Keratinocyte (primary cell): ENCODE data around the gene TPCN1. TPM values are rescaled to one million over a fixed set of nuclear protein-coding genes. Genes with fewer than 3 reads are reported as not detected.
"Not testable (repeated sequence)": the region's sequence is repeated elsewhere in the genome, so short reads cannot be mapped to it uniquely, and the experiment has no call there.

Experiments used
- DNase-seq: peaks from one replicate; pipeline ENCODE4 v3.0.0-alpha.2; 2011; ENCODE audit warnings: low read depth, missing footprints, low spot score
- FAIRE-seq: peaks from 2 replicates; lab custom pipeline; 2011; peaks lifted over from hg19 to GRCh38; lab: Jason Lieb, UNC
- H2AFZ ChIP-seq: 2 replicates; pipeline ENCODE4 v1.6.0; 2012; ENCODE audit warnings: low read length, control low read depth, inconsistent platforms; ENCODE audit not compliant: control insufficient read depth
- H3K27ac ChIP-seq: 2 replicates; pipeline ENCODE4 v1.5.1; 2011; ENCODE audit warnings: low read length; ENCODE audit not compliant: control insufficient read depth, insufficient read depth
- H3K27me3 ChIP-seq: 3 replicates; pipeline ENCODE4 v1.6.0; 2011; ENCODE audit warnings: low read length; ENCODE audit not compliant: control insufficient read depth, insufficient read depth; ENCODE audit errors: extremely low read depth
- H3K36me3 ChIP-seq, 2 experiments: 2 replicates in 1 of 2; 3 replicates in 1 of 2; pipeline ENCODE4 v1.5.1; 2011; ENCODE audit warnings: low read length in 2 of 2, mild to moderate bottlenecking in 1 of 2; ENCODE audit not compliant: control insufficient read depth in 2 of 2, insufficient read depth in 2 of 2; ENCODE audit errors: extremely low read depth in 1 of 2
- H3K4me1 ChIP-seq: 3 replicates; pipeline ENCODE4 v1.5.1; 2011; ENCODE audit warnings: low read length; ENCODE audit not compliant: control insufficient read depth, insufficient read depth; ENCODE audit errors: extremely low read depth
- H3K4me2 ChIP-seq: 3 replicates; pipeline ENCODE4 v1.6.0; 2011; ENCODE audit warnings: low read depth, low read length; ENCODE audit not compliant: control insufficient read depth, insufficient read depth; ENCODE audit errors: extremely low read depth
- H3K4me3 ChIP-seq, 3 experiments: fragments of 200-600 bp in 1 of 3; sonication (generic) in 1 of 3; 2 replicates in 2 of 3; 3 replicates in 1 of 3; pipeline ENCODE4 v1.5.1; 2011 to 2016; ENCODE audit warnings: low read length in 3 of 3, mild to moderate bottlenecking in 3 of 3, control low read depth in 2 of 3, inconsistent platforms in 1 of 3, low read depth in 1 of 3, mixed read lengths in 1 of 3, mixed run types in 1 of 3, moderate library complexity in 1 of 3; ENCODE audit not compliant: control insufficient read depth in 2 of 3, insufficient read depth in 2 of 3; ENCODE audit errors: extremely low read depth in 1 of 3
- H3K79me2 ChIP-seq: 2 replicates; pipeline ENCODE4 v1.6.0; 2012; ENCODE audit warnings: low read length; ENCODE audit not compliant: control insufficient read depth, insufficient read depth
- H3K9ac ChIP-seq: 3 replicates; pipeline ENCODE4 v1.6.0; 2011; ENCODE audit warnings: low read length; ENCODE audit not compliant: control insufficient read depth, insufficient read depth; ENCODE audit errors: extremely low read depth
- H3K9me1 ChIP-seq: 3 replicates; pipeline ENCODE4 v1.6.0; 2011; ENCODE audit warnings: low read length; ENCODE audit not compliant: control insufficient read depth, insufficient read depth; ENCODE audit errors: extremely low read depth
- H3K9me3 ChIP-seq: 2 replicates; pipeline ENCODE4 v1.5.1; 2012; ENCODE audit warnings: low read depth, low read length; ENCODE audit not compliant: control insufficient read depth
- H4K20me1 ChIP-seq: 3 replicates; pipeline ENCODE4 v1.6.0; 2011; ENCODE audit warnings: low read length; ENCODE audit not compliant: control insufficient read depth, insufficient read depth; ENCODE audit errors: extremely low read depth
- CTCF ChIP-seq, 3 experiments: IDR thresholded peaks in 1 of 3; conservative IDR thresholded peaks in 1 of 3; optimal IDR thresholded peaks in 1 of 3; 2 replicates in 2 of 3; 3 replicates in 1 of 3; pipeline versions ENCODE3 to v1.5.1; 2011; ENCODE audit warnings: low read length in 3 of 3, mild to moderate bottlenecking in 3 of 3, moderate library complexity in 2 of 3, control low read depth in 1 of 3, inconsistent platforms in 1 of 3; ENCODE audit not compliant: insufficient read depth in 2 of 3; ENCODE audit errors: extremely low read depth in 1 of 3
- EZH2 ChIP-seq: IDR thresholded peaks from one replicate; pipeline ENCODE4 v1.6.1; 2012; ENCODE audit warnings: inconsistent platforms, mild to moderate bottlenecking, low read length, moderate library complexity
- dilution Hi-C: fragments of 300-500 bp; cut with MboI; formaldehyde crosslinking; loops from one replicate; pipeline ENCODE4 v1.7.0; 2020; ENCODE audit warnings: low sequenced_read_pairs; ENCODE audit not compliant: extremely low pct_ligation_motif_present
- polyA plus RNA-seq, 5 experiments: library from polyadenylated mRNA; depleted of rRNA in 3 of 5; stranded (reverse) in 3 of 5; stranded (forward) in 1 of 5; unstranded in 1 of 5; fragments of >200 nt; gene quantifications; 1 replicate in 1 of 5; 2 replicates in 3 of 5; 3 replicates in 1 of 5; pipeline versions ENCODE4 v1.2.1 to v1.2.3, GENCODE V29; 2011 to 2012; ENCODE audit warnings: missing spikeins in 2 of 5, low read depth in 1 of 5, low replicate concordance in 1 of 5

The TPCN1 gene
- polyA plus RNA-seq, 1 donor (not counting 4 experiments of a cell fraction or from before 2014, with no cell fraction given) = 6.8 TPM

GRCh38 chr12:113203852-113204760 lies 17.2 kb upstream of the TPCN1 start:
- Histone ChIP-seq H3K79me2 (no peaks in the 10 kb centered on the region), H3K4me3 (no peak overlapping the region), H2AFZ (no peak overlapping the region), H3K4me1 (no peaks in the 10 kb centered on the region), H4K20me1 (no peaks in the 10 kb centered on the region), H3K9me1 (no peaks in the 10 kb centered on the region), H3K9ac (no peak overlapping the region), H3K27me3 (no peaks in the 10 kb centered on the region), H3K36me3 (no peaks in the 10 kb centered on the region), H3K4me2 (no peak overlapping the region), H3K9me3 (no peaks in the 10 kb centered on the region), H3K27ac (no peak overlapping the region)
- dilution Hi-C loops = no loop called here
- no peak for DNase-seq
- FAIRE-seq = no peak
- no peak for TF ChIP-seq EZH2
- no peak for TF ChIP-seq CTCF (optimal IDR thresholded peaks at IDR 0.05 in 1 of 3, IDR thresholded peaks at IDR 0.05 in 1 of 3, conservative IDR thresholded peaks at IDR 0.05 in 1 of 3; ENCODE audit: extremely low read depth in 1 of 3, insufficient read depth in 2 of 3, low read length in 3 of 3)

- Histone ChIP-seq H2AFZ (no peak overlapping the region), H3K9me3 (no peaks in the 10 kb centered on the region), H3K79me2 (no peaks in the 10 kb centered on the region), H3K36me3 (no peaks in the 10 kb centered on the region), H3K4me3 (no peak overlapping the region), H3K9me1 (no peaks in the 10 kb centered on the region), H3K9ac (no peak overlapping the region), H3K27me3 (no peaks in the 10 kb centered on the region), H3K27ac (no peak overlapping the region), H4K20me1 (no peaks in the 10 kb centered on the region), H3K4me2 (no peak overlapping the region), H3K4me1 (no peaks in the 10 kb centered on the region)
- dilution Hi-C loops = no loop called here
- no peak for TF ChIP-seq EZH2
- no peak for TF ChIP-seq CTCF (optimal IDR thresholded peaks at IDR 0.05 in 1 of 3, IDR thresholded peaks at IDR 0.05 in 1 of 3, conservative IDR thresholded peaks at IDR 0.05 in 1 of 3; ENCODE audit: extremely low read depth in 1 of 3, insufficient read depth in 2 of 3, low read length in 3 of 3)
- FAIRE-seq (no peak), DNase-seq (no peak)
Measured at GRCh38 chr12:113204804-113205203, 16.5 kb upstream of the TPCN1 start.

- H2AFZ ChIP-seq, H3K27ac ChIP-seq, H3K27me3 ChIP-seq, DNase-seq, H3K9me3 ChIP-seq, H4K20me1 ChIP-seq, dilution Hi-C loops, H3K79me2 ChIP-seq, H3K9me1 ChIP-seq, H3K36me3 ChIP-seq, FAIRE-seq, H3K9ac ChIP-seq, H3K4me2 ChIP-seq, H3K4me1 ChIP-seq, H3K4me3 ChIP-seq: not testable (repeated sequence)
Measured at GRCh38 chr12:113206802-113207201, 14.5 kb upstream of the TPCN1 start.
